Left cardiac atrium (tissue), 4 donors: ENCODE data around the gene MBOAT2. TPM values are rescaled to one million over a fixed set of nuclear protein-coding genes. Genes with fewer than 3 reads are reported as not detected.

Experiments
- ATAC-seq, 2 donors: fragments of 200-7000 bp; cut with Tn5 transposase; one replicate each; pipeline ENCODE4 v1.9.1; 2020; ENCODE audit warnings: mild to moderate bottlenecking in 2 of 2, moderate library complexity in 2 of 2
- DNase-seq: peaks from one replicate; pipeline ENCODE4 v3.0.0-alpha.2; 2020
- intact Hi-C, 2 donors: fragments of 100-400 bp; cut with DNase I; formaldehyde crosslinking; loops; one replicate each; pipeline versions ENCODE4 v1.14.1 to v1.15.1; 2022 to 2023
- total RNA-seq, 2 donors: library from RNA; stranded (reverse); fragmentation: NEBNext Ultra II Directional; extraction: Animal tissue kit (Norgen Biotek cat#: 25700); gene quantifications; one replicate each; pipeline ENCODE4 v1.2.1, GENCODE V29; 2021
- donor health status: DM: no; HTN: yes; CAD: no.
- donor health status: DM: no; HTN: yes; CAD: no; lungs with severe emphysema.
- donor health status: DM: yes; HTN: yes; CAD: no.
- donor health status: Dilated cardiomyopathy.

The MBOAT2 gene
- total RNA-seq, 2 donors from 2014 or later, result 6.7 to 8.8 TPM

- intact Hi-C loops, result no loop called here
- DNase-seq (no peak), ATAC-seq (no peak)
Measured at GRCh38 chr2:8806885-8807704, 196.4 kb downstream of the MBOAT2 start.

DNA sequence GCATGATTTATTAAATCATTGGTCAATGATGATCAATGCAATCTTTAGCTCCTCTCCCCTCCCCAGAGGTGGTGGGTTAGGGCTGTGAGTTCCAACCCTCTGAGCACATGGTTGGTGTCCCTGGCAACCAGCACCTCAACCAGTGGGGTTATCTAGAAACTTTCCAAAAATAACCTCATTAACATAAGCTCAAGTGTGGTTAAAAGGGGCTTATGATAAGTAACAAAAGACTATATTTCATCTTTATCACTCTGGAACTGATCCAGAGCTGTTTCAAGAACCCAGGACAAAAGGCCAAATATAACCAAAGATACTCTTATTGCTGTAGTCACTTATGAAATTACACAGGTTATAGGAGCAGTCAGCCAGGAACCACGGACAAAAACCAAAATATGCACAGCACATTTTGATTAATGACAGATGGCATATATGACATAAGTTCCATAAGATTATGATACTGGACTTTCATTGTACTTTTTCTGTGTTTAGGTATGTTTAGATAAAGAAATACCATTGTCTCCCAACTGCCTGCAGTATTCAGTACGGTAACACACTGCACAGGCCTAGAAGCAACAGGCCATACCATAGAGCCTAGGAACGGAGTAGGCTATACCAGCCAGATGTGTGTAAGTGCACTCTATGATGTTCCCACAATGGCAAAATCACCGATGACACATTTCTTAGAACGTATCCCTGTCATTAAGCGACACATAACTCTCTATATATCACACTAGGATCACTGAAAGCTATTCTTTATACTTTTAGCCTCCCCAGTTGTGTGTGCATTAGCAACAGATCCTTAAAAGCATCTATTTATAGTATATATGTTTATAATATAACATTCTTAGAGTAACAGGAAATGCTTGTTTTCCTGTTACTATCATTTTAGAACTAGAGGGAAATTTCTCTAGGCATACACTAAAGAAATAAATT lies 197.9 kb downstream of the MBOAT2 start:
- peak; percentile 65 for ATAC-seq
- intact Hi-C loops, result no loop called here
- DNase-seq, result no peak

DNA sequence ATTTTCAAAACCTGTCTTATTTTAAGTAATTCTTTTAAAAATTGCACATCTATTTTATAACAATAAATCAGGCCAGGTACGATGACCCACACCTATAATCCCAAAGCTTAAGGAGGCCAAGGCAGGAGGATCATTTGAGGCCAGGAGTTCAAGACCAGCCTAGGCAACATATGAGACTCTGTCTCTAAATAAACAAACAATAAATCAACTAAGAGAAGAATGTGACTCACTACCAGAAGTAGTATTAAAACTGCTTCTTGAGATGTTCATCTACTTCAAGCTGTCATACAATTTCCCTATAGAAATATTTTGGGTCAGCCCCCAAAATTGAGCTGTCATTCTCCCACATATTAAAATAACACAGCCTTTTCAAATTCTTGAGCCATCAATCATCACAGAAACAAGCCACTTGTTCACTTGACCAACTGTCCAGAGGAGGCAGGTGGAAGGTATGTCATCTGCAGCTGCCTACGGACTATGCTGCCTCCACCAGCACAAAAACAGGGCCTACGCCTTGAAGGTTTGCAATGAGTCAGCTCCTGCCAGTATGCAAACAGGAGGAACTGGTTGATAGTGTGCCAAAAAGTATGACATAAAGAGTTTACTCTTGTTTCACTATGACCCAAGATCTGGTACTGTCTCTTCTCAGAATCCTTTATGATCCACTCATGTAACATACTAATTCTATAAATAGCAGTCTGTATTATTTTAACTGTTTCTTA lies 199.7 kb downstream of the MBOAT2 start:
- intact Hi-C loops, result no loop called here
- DNase-seq (no peak), ATAC-seq (peak in 1 of 2 donors; percentile 87)

- ATAC-seq (no peak), DNase-seq (no peak)
- intact Hi-C loops, result no loop called here
Measured at GRCh38 chr2:8802741-8803140, 200.7 kb downstream of the MBOAT2 start.

Other genes with a start within 250 kb of the MBOAT2 start
- 10 to 100 TPM; 34.2 to 36.6 TPM for gene KIDINS220, start 166.1 kb downstream of the MBOAT2 start, total RNA-seq
- gene ASAP2, start 203.1 kb upstream of the MBOAT2 start, total RNA-seq, result 10 to 100 TPM; 13.4 to 18.2 TPM